HG02943 (cell line): ENCODE measurements around the gene BAZ1B.

ENCODE experiments used
- ATAC-seq: cut with Tn5 transposase; IDR thresholded peaks from one replicate; pipeline ENCODE4 v1.9.1; 2021; ENCODE audit warnings: mild to moderate bottlenecking, low read depth, moderate library complexity; ENCODE audit not compliant: unreplicated experiment

Gene BAZ1B

GRCh38 chr7:73452999-73453635 lies 69.0 kb downstream of the BAZ1B start:
- ATAC-seq, result no peak

GRCh38 chr7:73451780-73452398 lies 70.2 kb downstream of the BAZ1B start:
- no peak for ATAC-seq

- ATAC-seq, result no peak
Observed at GRCh38 chr7:73449422-73449821, 72.7 kb downstream of the BAZ1B start.

- ATAC-seq, result no peak
Observed at GRCh38 chr7:73448609-73449008, 73.5 kb downstream of the BAZ1B start.

- ATAC-seq, result no peak
Observed at GRCh38 chr7:73447121-73447733, 74.9 kb downstream of the BAZ1B start.

- ATAC-seq, result no peak
Observed at GRCh38 chr7:73446682-73447081, 75.4 kb downstream of the BAZ1B start.

- ATAC-seq, result no peak
Observed at GRCh38 chr7:73443548-73444255, 78.4 kb downstream of the BAZ1B start.

- no peak for ATAC-seq
Observed at GRCh38 chr7:73442903-73443500, 79.1 kb downstream of the BAZ1B start.

- ATAC-seq, result no peak
Observed at GRCh38 chr7:73442222-73442902, 79.7 kb downstream of the BAZ1B start.

GRCh38 chr7:73439410-73439704 lies 82.7 kb downstream of the BAZ1B start:
- no peak for ATAC-seq

GRCh38 chr7:73438547-73439409 lies 83.3 kb downstream of the BAZ1B start:
- no peak for ATAC-seq

- ATAC-seq, result no peak
Observed at GRCh38 chr7:73437621-73438416, 84.3 kb downstream of the BAZ1B start.

- ATAC-seq, result no peak
Observed at GRCh38 chr7:73437091-73437490, 85.0 kb downstream of the BAZ1B start.

- ATAC-seq, result no peak
Observed at GRCh38 chr7:73436031-73436929, 85.8 kb downstream of the BAZ1B start.

- ATAC-seq, result no peak
Observed at GRCh38 chr7:73435471-73436009, 86.6 kb downstream of the BAZ1B start.

- no peak for ATAC-seq
Observed at GRCh38 chr7:73434701-73435069, 87.4 kb downstream of the BAZ1B start.

- no peak for ATAC-seq
Observed at GRCh38 chr7:73433924-73434700, 88.0 kb downstream of the BAZ1B start.
